Esophagus squamous epithelium (tissue), 5 donors: ENCODE measurements around the gene SNED1. TPM values are rescaled to one million over a fixed set of nuclear protein-coding genes. Genes with fewer than 3 reads are reported as not detected.

Source experiments
- DNase-seq: peaks from one replicate; lab custom pipeline; 2025; lab: John Stamatoyannopoulos, UW
- H3K27ac ChIP-seq, 4 donors: fragments of 200-600 bp; sonication (generic); one replicate each; pipeline ENCODE4 v1.5.1; 2016 to 2019; ENCODE audit warnings: mild to moderate bottlenecking in 1 of 4
- H3K27me3 ChIP-seq, 4 donors: fragments of 200-600 bp; sonication (generic); 1 replicate in 3 of 4; 2 replicates in 1 of 4; pipeline versions ENCODE4 v1.5.1 to v1.6.0; 2017 to 2021; ENCODE audit warnings: antibody characterized with exemption in 1 of 4
- H3K36me3 ChIP-seq, 3 donors: fragments of 200-600 bp; sonication (generic); one replicate each; pipeline ENCODE4 v1.5.1; 2016 to 2019
- H3K4me1 ChIP-seq, 3 donors: fragments of 200-600 bp; sonication (generic); one replicate each; pipeline ENCODE4 v1.5.1; 2017 to 2019
- H3K4me3 ChIP-seq, 4 donors: fragments of 200-600 bp; sonication (generic); 1 replicate in 3 of 4; 2 replicates in 1 of 4; pipeline ENCODE4 v1.5.1; 2016 to 2019; ENCODE audit warnings: mild to moderate bottlenecking in 2 of 4, moderate library complexity in 1 of 4
- H3K9me3 ChIP-seq, 3 donors: fragments of 200-600 bp; sonication (generic); one replicate each; pipeline ENCODE4 v1.5.1; 2016 to 2019
- CTCF ChIP-seq, 6 experiments: fragments of 450-650 bp in 4 of 6; fragments of 200-600 bp in 2 of 6; sonication (generic) in 2 of 6; IDR thresholded peaks; one replicate each; pipeline ENCODE4 v1.5.1; 2016 to 2019; ENCODE audit warnings: antibody characterized with exemption in 6 of 6, mild to moderate bottlenecking in 4 of 6, moderate library complexity in 4 of 6
- POLR2A ChIP-seq, 4 donors: fragments of 450-650 bp; IDR thresholded peaks; one replicate each; pipeline ENCODE4 v1.6.1; 2017; ENCODE audit warnings: antibody characterized with exemption in 4 of 4, mild to moderate bottlenecking in 4 of 4, moderate library complexity in 3 of 4
- WGBS, 2 donors: methylation state at CpG; one replicate each; pipeline ENCODE4 v1.1.5; 2018; 5-methylcytosine and 5-hydroxymethylcytosine counted together
- intact Hi-C: fragments of 100-400 bp; cut with DNase I; formaldehyde crosslinking; loops from one replicate; pipeline ENCODE4 v1.15.0; 2022
- total RNA-seq, 4 donors: library from RNA; depleted of rRNA; stranded (reverse); fragments of >200 nt; gene quantifications; one replicate each; pipeline ENCODE4 v1.1.0, GENCODE V29; 2016
- donor health status: DM: yes; HTN: yes; CAD: no.

Gene SNED1
- total RNA-seq, 4 donors from 2014 or later: 3.3 to 13.9 (median 4.8) TPM

GRCh38 chr2:240952496-240953246 lies 45.7 kb upstream of the SNED1 start:
- intact Hi-C loops: no loop called here
- H3K4me3 ChIP-seq: no peak overlapping the region
- H3K27ac ChIP-seq: no peak overlapping the region

GRCh38 chr2:240953426-240954410 lies 44.7 kb upstream of the SNED1 start:
- intact Hi-C loops: no loop called here
- Histone ChIP-seq H3K4me1 (peaks cover 0 to 12% (median 0%) of the 10 kb centered on the region in 3 donors), H3K36me3 (no peaks in the 10 kb centered on the region), H3K4me3 (no peak overlapping the region), H3K9me3 (no peaks in the 10 kb centered on the region), H3K27ac (no peak overlapping the region), H3K27me3 (peaks cover 0 to 51% (median 0%) of the 10 kb centered on the region in 4 donors)
- DNase-seq: no peak
- no peak for TF ChIP-seq POLR2A (IDR thresholded peaks at IDR 0.05)
- TF ChIP-seq CTCF (IDR thresholded peaks at IDR 0.05): no peak
- WGBS, 2 donors: 85 to 89% methylated on average over 9 to 12 of the region's 14 CpGs

More at GRCh38 chr2:240952496-240953246, 45.7 kb upstream of the SNED1 start:
- 72 to 80% methylated on average over 13 to 14 of the region's 14 CpGs for WGBS, 2 donors
- no peak for DNase-seq
- H3K27me3 ChIP-seq: peaks cover 0 to 40% (median 0%) of the 10 kb centered on the region in 4 donors
- TF ChIP-seq CTCF (IDR thresholded peaks at IDR 0.05): no peak
- peaks cover 0 to 3% (median 0%) of the 10 kb centered on the region in 3 donors for H3K4me1 ChIP-seq
- no peaks in the 10 kb centered on the region for H3K9me3 ChIP-seq
- no peaks in the 10 kb centered on the region for H3K36me3 ChIP-seq

- intact Hi-C loops: no loop called here
- Histone ChIP-seq H3K27me3 (peaks cover 0 to 51% (median 0%) of the 10 kb centered on the region in 4 donors), H3K27ac (no peak overlapping the region), H3K36me3 (no peaks in the 10 kb centered on the region), H3K4me1 (peaks cover 0 to 14% (median under 1%) of the 10 kb centered on the region in 3 donors), H3K9me3 (no peaks in the 10 kb centered on the region), H3K4me3 (no peak overlapping the region)
- DNase-seq: no peak
- TF ChIP-seq POLR2A (IDR thresholded peaks at IDR 0.05): no peak
- WGBS, 2 donors: 65 to 66% methylated on average over 10 to 13 of the region's 15 CpGs
Observed at GRCh38 chr2:240954436-240955305, 43.7 kb upstream of the SNED1 start.

- DNase-seq: no peak
- Histone ChIP-seq H3K4me3 (no peak overlapping the region), H3K4me1 (peaks cover 7 to 22% (median 8%) of the 10 kb centered on the region in 3 donors), H3K27me3 (peaks cover 0 to 49% (median 0%) of the 10 kb centered on the region in 4 donors), H3K36me3 (no peaks in the 10 kb centered on the region), H3K9me3 (no peaks in the 10 kb centered on the region), H3K27ac (no peak overlapping the region)
- no peak for TF ChIP-seq POLR2A (IDR thresholded peaks at IDR 0.05)
- TF ChIP-seq CTCF (IDR thresholded peaks at IDR 0.05): no peak
- 61 to 76% methylated on average over 4 to 8 of the region's 17 CpGs for WGBS, 2 donors
- intact Hi-C loops: no loop called here
Observed at GRCh38 chr2:240955306-240956170, 42.9 kb upstream of the SNED1 start.
